ENCODE measurements around the gene PRAMEF11. TPM values are rescaled to one million over a fixed set of nuclear protein-coding genes. Genes with fewer than 3 reads are reported as not detected.

PRAMEF11 gene
- total RNA-seq, 1 experiment from 2014 or later = not detected

DNA sequence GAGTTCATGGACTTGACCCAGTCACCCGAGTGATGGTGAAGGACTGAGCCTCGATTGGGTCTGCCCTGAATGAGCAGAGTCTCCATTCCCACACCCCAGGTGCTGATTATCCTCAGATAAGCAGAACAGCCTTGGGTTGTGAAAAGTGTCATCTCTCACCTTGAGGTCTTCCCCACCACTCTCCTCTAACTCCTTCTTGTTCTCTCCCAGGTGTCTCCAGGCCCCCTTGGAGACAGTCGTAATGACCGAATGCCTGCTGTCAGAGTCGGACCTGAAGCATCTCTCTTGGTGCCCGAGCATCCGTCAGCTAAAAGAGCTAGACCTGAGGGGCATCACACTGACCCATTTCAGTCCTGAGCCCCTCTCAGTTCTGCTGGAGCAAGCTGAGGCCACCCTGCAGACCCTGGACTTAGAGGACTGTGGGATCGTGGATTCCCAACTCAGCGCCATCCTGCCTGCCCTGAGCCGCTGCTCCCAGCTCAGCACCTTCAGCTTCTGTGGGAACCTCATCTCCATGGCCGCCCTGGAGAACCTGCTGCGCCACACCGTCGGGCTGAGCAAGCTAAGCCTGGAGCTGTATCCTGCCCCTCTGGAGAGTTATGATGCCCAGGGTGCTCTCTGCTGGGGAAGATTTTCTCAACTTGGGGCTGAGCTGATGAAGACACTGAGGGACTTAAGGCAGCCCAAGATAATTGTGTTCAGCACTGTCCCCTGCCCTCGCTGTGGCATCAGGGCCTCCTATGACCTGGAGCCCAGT lies 54.2 kb downstream of the PRAMEF11 start:
- ChIA-PET CTCF (no interaction called here), POLR2A (interaction anchor here (0.6 kb wide), 1 partner anchor 417 kb away, joined by 3 read pairs; no protein-coding TSS in a partner anchor)
- no peaks in the 10 kb centered on the region for H3K4me1 Mint-ChIP-seq (ENCODE audit: low read depth, unreplicated experiment)
- H3K27me3 ChIP-seq (replicated peaks; ENCODE audit: control insufficient read depth, insufficient read depth, low read length) = no peaks in the 10 kb centered on the region
- H3K27me3 Mint-ChIP-seq (ENCODE audit: insufficient read depth, unreplicated experiment) = peaks cover 3% of the 10 kb centered on the region
- no peaks in the 10 kb centered on the region for H3K9me3 Mint-ChIP-seq (ENCODE audit: unreplicated experiment)
- H3K4me3 ChIP-seq (ENCODE audit: low read depth, low read length) = no peak overlapping the region
- H3K36me3 Mint-ChIP-seq (ENCODE audit: insufficient read depth, unreplicated experiment) = no peaks in the 10 kb centered on the region
- H3K36me3 ChIP-seq (ENCODE audit: control insufficient read depth, insufficient read depth, low read length) = no peaks in the 10 kb centered on the region
- TF ChIP-seq CTCF (IDR thresholded peaks at IDR 0.05; ENCODE audit: insufficient read depth in 1 of 2, low read depth in 1 of 2, low read length in 1 of 2, severe bottlenecking in 1 of 2, unreplicated experiment in 1 of 2) = no peak
- BruUV-seq (replicated peaks) = no TSS peak
- intact Hi-C loops (cut with micrococcal nuclease; ENCODE audit: unreplicated experiment) = no loop called here
- H3K4me3 Mint-ChIP-seq (ENCODE audit: unreplicated experiment) = no peak overlapping the region
- H3K9me3 ChIP-seq = no peaks in the 10 kb centered on the region
- no peak overlapping the region for H3K27ac Mint-ChIP-seq (ENCODE audit: unreplicated experiment)
- H3K4me1 ChIP-seq = no peaks in the 10 kb centered on the region
- DNase-seq = no peak

- H3K9me3 Mint-ChIP-seq (ENCODE audit: unreplicated experiment) = no peaks in the 10 kb centered on the region
- POLR2A ChIA-PET = no interaction called here
- BruUV-seq (replicated peaks) = no TSS peak
Observed at GRCh38 chr1:12775443-12775842, 55.8 kb downstream of the PRAMEF11 start.

DNA sequence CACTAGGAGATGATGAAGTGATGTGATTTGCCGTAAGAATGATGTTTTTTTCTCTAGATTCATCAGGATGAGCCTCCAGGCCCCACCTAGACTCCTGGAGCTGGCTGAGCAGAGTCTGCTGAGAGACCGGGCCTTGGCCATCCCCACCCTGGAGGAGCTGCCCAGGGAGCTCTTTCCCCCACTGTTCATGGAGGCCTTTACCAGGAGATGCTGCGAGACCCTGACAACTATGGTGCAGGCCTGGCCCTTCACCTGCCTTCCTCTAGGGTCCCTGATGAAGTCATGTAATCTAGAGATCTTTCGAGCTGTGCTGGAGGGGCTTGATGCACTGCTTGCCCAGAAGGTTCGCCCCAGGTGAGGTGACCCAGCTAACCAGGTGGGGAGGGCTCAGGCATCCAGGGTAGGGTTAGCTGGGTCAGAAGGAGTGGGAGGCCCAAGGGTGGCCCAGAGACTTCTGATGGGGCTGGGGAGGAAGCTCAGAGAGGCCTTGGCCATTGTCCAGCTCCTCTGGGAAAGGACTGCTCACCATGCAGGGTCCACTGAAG lies 56.3 kb downstream of the PRAMEF11 start:
- CTCF ChIA-PET = no interaction called here
- no peak overlapping the region for H3K4me3 Mint-ChIP-seq (ENCODE audit: unreplicated experiment)

More at GRCh38 chr1:12775443-12775842, 55.8 kb downstream of the PRAMEF11 start:
- Mint-ChIP-seq H3K36me3 (ENCODE audit: insufficient read depth, unreplicated experiment) (no peaks in the 10 kb centered on the region), H3K27ac (ENCODE audit: unreplicated experiment) (no peak overlapping the region), H3K27me3 (ENCODE audit: insufficient read depth, unreplicated experiment) (peaks cover 6% of the 10 kb centered on the region), H3K4me3 (ENCODE audit: unreplicated experiment) (no peak overlapping the region), H3K4me1 (ENCODE audit: low read depth, unreplicated experiment) (no peaks in the 10 kb centered on the region)
- Histone ChIP-seq H3K4me1 (no peaks in the 10 kb centered on the region), H3K36me3 (ENCODE audit: control insufficient read depth, insufficient read depth, low read length) (no peaks in the 10 kb centered on the region), H3K9me3 (no peaks in the 10 kb centered on the region), H3K27me3 (replicated peaks; ENCODE audit: control insufficient read depth, insufficient read depth, low read length) (no peaks in the 10 kb centered on the region), H3K4me3 (ENCODE audit: low read depth, low read length) (no peak overlapping the region)
- no peak for DNase-seq
- CTCF ChIA-PET = no interaction called here
- TF ChIP-seq CTCF (IDR thresholded peaks at IDR 0.05; ENCODE audit: insufficient read depth in 1 of 2, low read depth in 1 of 2, low read length in 1 of 2, severe bottlenecking in 1 of 2, unreplicated experiment in 1 of 2) = no peak
- intact Hi-C loops (cut with micrococcal nuclease; ENCODE audit: unreplicated experiment) = no loop called here

More for the DNA sequence above, 56.3 kb downstream of the PRAMEF11 start:
- DNase-seq = no peak
- Histone ChIP-seq H3K27me3 (replicated peaks; ENCODE audit: control insufficient read depth, insufficient read depth, low read length) (no peaks in the 10 kb centered on the region; the same call in 1 of the 2 replicates), H3K9me3 (no peaks in the 10 kb centered on the region), H3K4me3 (ENCODE audit: low read depth, low read length) (no peak overlapping the region), H3K36me3 (ENCODE audit: control insufficient read depth, insufficient read depth, low read length) (no peaks in the 10 kb centered on the region), H3K4me1 (no peaks in the 10 kb centered on the region)
- intact Hi-C loops (cut with micrococcal nuclease; ENCODE audit: unreplicated experiment) = no loop called here
- H3K36me3 Mint-ChIP-seq (ENCODE audit: insufficient read depth, unreplicated experiment) = no peaks in the 10 kb centered on the region
- BruUV-seq (replicated peaks) = no TSS peak
- POLR2A ChIA-PET = no interaction called here
- H3K27me3 Mint-ChIP-seq (ENCODE audit: insufficient read depth, unreplicated experiment) = peaks cover 11% of the 10 kb centered on the region
- no peak overlapping the region for H3K27ac Mint-ChIP-seq (ENCODE audit: unreplicated experiment)
- H3K9me3 Mint-ChIP-seq (ENCODE audit: unreplicated experiment) = no peaks in the 10 kb centered on the region
- no peaks in the 10 kb centered on the region for H3K4me1 Mint-ChIP-seq (ENCODE audit: low read depth, unreplicated experiment)
- no peak for TF ChIP-seq CTCF (IDR thresholded peaks at IDR 0.05; ENCODE audit: insufficient read depth in 1 of 2, low read depth in 1 of 2, low read length in 1 of 2, severe bottlenecking in 1 of 2, unreplicated experiment in 1 of 2)

Other genes starting within 250 kb of the PRAMEF11 start
- gene DHRS3, start 213.2 kb downstream of the PRAMEF11 start, total RNA-seq (2022) = 59.4 and 64.6 TPM in 2 replicates
- not detected in 2 replicates for gene AADACL4, start 187.3 kb downstream of the PRAMEF11 start, total RNA-seq (2022)
- gene AADACL3, start 115.3 kb downstream of the PRAMEF11 start, total RNA-seq (2022) = not detected in 2 replicates
- gene CFAP107, start 85.2 kb downstream of the PRAMEF11 start, total RNA-seq (2022) = not detected in 2 replicates
- gene PRAMEF12, start 57.7 kb downstream of the PRAMEF11 start, total RNA-seq (2022) = not detected in 2 replicates
- not detected in 2 replicates for gene PRAMEF1, start 40.0 kb downstream of the PRAMEF11 start, total RNA-seq (2022)
- not detected in 2 replicates for gene HNRNPCL1, start 17.3 kb upstream of the PRAMEF11 start, total RNA-seq (2022)
- gene PRAMEF2, start 25.7 kb upstream of the PRAMEF11 start, total RNA-seq (2022) = not detected in 2 replicates
- gene PRAMEF4, start 54.8 kb upstream of the PRAMEF11 start, total RNA-seq (2022) = not detected in 2 replicates
- 1.9 and 2.1 TPM in 2 replicates for gene PRAMEF10, start 66.9 kb upstream of the PRAMEF11 start, total RNA-seq (2022)
- gene PRAMEF7, start 85.2 kb upstream of the PRAMEF11 start, total RNA-seq (2022) = not detected in 2 replicates
- not detected in 2 replicates for gene PRAMEF6, start 116.2 kb upstream of the PRAMEF11 start, total RNA-seq (2022)
- gene PRAMEF27, start 225.2 kb upstream of the PRAMEF11 start, total RNA-seq (2022) = not detected in 2 replicates
- gene HNRNPCL3, start 229.4 kb upstream of the PRAMEF11 start, total RNA-seq (2022) = not detected in 2 replicates
- not detected in 2 replicates for gene PRAMEF25, start 239.4 kb upstream of the PRAMEF11 start, total RNA-seq (2022)